B cell (primary cell): ENCODE data around the gene ICOSLG. TPM values are rescaled to one million over a fixed set of nuclear protein-coding genes. Genes with fewer than 3 reads are reported as not detected.

Experiments used
- ATAC-seq: fragments of 200-7000 bp; cut with Tn5 transposase; one replicate; pipeline ENCODE4 v1.10.0; 2021; ENCODE audit warnings: low read depth, mild to moderate bottlenecking, moderate number of reproducible peaks, moderate library complexity
- CTCF ChIA-PET: fragments of 350-600 bp; sonication (Branson Sonifier 250); formaldehyde crosslinking; loops from one replicate; lab custom pipeline; 2021; ENCODE audit warnings: antibody characterized with exemption, inconsistent platforms; lab: Charles Lee
- POLR2A ChIA-PET: fragments of 350-600 bp; sonication (Branson Sonifier 250); formaldehyde crosslinking; loops from one replicate; lab custom pipeline; 2021; ENCODE audit warnings: antibody characterized with exemption; lab: Charles Lee
- DNase-seq: peaks from one replicate; pipeline ENCODE4 v3.0.0; 2013
- H2AFZ ChIP-seq: 2 replicates; pipeline ENCODE4 v1.6.1; 2012; ENCODE audit warnings: mild to moderate bottlenecking, low read depth, low read length; ENCODE audit not compliant: insufficient read depth, poor library complexity, severe bottlenecking
- H3K27ac ChIP-seq, 2 donors: 1 replicate in 1 of 2; 2 replicates in 1 of 2; pipeline ENCODE4 v1.5.1; 2012 to 2013; ENCODE audit warnings: low read length in 2 of 2, mild to moderate bottlenecking in 2 of 2, moderate library complexity in 1 of 2
- H3K27me3 ChIP-seq, 4 experiments: fragments of 200-600 bp in 1 of 4; sonication (generic) in 1 of 4; replicated peaks in 1 of 4; 1 replicate in 2 of 4; 2 replicates in 2 of 4; pipeline versions ENCODE4 v1.6.1 to v1.7.0; 2013 to 2016; ENCODE audit warnings: low read length in 3 of 4, mild to moderate bottlenecking in 2 of 4, mixed read lengths in 1 of 4, moderate library complexity in 1 of 4; ENCODE audit not compliant: insufficient read depth in 4 of 4, control insufficient read depth in 3 of 4; ENCODE audit errors: control extremely low read depth in 1 of 4
- H3K36me3 ChIP-seq, 2 experiments: replicated peaks in 1 of 2; 1 replicate in 1 of 2; 2 replicates in 1 of 2; pipeline versions ENCODE4 v1.6.1 to v1.7.1; 2013; ENCODE audit warnings: low read length in 1 of 2; ENCODE audit not compliant: insufficient read depth in 2 of 2, control insufficient read depth in 1 of 2; ENCODE audit errors: control extremely low read depth in 1 of 2, extremely low read depth in 1 of 2
- H3K4me1 ChIP-seq, 2 donors: fragments of 200-600 bp in 1 of 2; sonication (generic) in 1 of 2; 1 replicate in 1 of 2; 2 replicates in 1 of 2; pipeline versions ENCODE4 v1.5.1 to v1.6.1; 2013 to 2017; ENCODE audit warnings: low read length in 2 of 2; ENCODE audit not compliant: control insufficient read depth in 2 of 2, insufficient read depth in 2 of 2
- H3K4me2 ChIP-seq: replicated peaks from 2 replicates; pipeline ENCODE3; 2012; ENCODE audit warnings: mild to moderate bottlenecking, low read depth, low read length; ENCODE audit not compliant: poor library complexity, severe bottlenecking
- H3K4me3 ChIP-seq, 5 experiments: fragments of 200-600 bp in 1 of 5; sonication (generic) in 1 of 5; 1 replicate in 3 of 5; 2 replicates in 2 of 5; pipeline versions ENCODE4 v1.5.1 to v1.7.0; 2011 to 2016; ENCODE audit warnings: low read length in 4 of 5, mild to moderate bottlenecking in 4 of 5, low read depth in 2 of 5, control low read depth in 1 of 5, moderate library complexity in 1 of 5; ENCODE audit not compliant: insufficient read depth in 1 of 5; ENCODE audit errors: control extremely low read depth in 1 of 5, extremely low read depth in 1 of 5
- H3K79me2 ChIP-seq: fragments of 200-600 bp; sonication (generic); one replicate; pipeline ENCODE4 v1.6.0; 2016; ENCODE audit warnings: low read length; ENCODE audit not compliant: control insufficient read depth, insufficient read depth
- H3K9ac ChIP-seq: fragments of 200-600 bp; sonication (generic); 2 replicates; pipeline ENCODE4 v1.6.1; 2017; ENCODE audit warnings: mild to moderate bottlenecking, low read length, moderate library complexity
- H3K9me3 ChIP-seq, 3 donors: one replicate each; pipeline versions ENCODE4 v1.6.1 to v1.7.1; 2013; ENCODE audit warnings: low read length in 2 of 3; ENCODE audit not compliant: control insufficient read depth in 2 of 3, insufficient read depth in 1 of 3; ENCODE audit errors: control extremely low read depth in 1 of 3
- H4K20me1 ChIP-seq: 2 replicates; pipeline ENCODE4 v1.6.0; 2012; ENCODE audit warnings: mild to moderate bottlenecking, low read length; ENCODE audit not compliant: insufficient read depth, control insufficient read depth, poor library complexity, severe bottlenecking
- H3K27ac Mint-ChIP-seq: one replicate; pipeline ENCODE4 v1.8.0; 2021; ENCODE audit warnings: mixed read lengths
- H3K27me3 Mint-ChIP-seq: one replicate; pipeline ENCODE4 v1.8.0; 2021; ENCODE audit warnings: mixed read lengths
- H3K4me1 Mint-ChIP-seq: one replicate; pipeline ENCODE4 v1.8.0; 2021; ENCODE audit warnings: mixed read lengths
- H3K4me3 Mint-ChIP-seq: one replicate; pipeline ENCODE4 v1.8.0; 2021; ENCODE audit warnings: mixed read lengths
- H3K9me3 Mint-ChIP-seq: one replicate; pipeline ENCODE4 v1.8.0; 2022; ENCODE audit warnings: mixed read lengths; ENCODE audit not compliant: insufficient read depth
- EZH2 ChIP-seq: IDR thresholded peaks from 2 replicates; pipeline ENCODE4 v1.6.1; 2012; ENCODE audit warnings: borderline replicate concordance, low read depth, mild to moderate bottlenecking, moderate library complexity, low read length; ENCODE audit not compliant: insufficient read depth, poor library complexity, severe bottlenecking
- WGBS: methylation state at CpG from one replicate; pipeline ENCODE4 v1.1.5; 2013; ENCODE audit warnings: missing lambda C conversion rate; ENCODE audit not compliant: insufficient coverage; 5-methylcytosine and 5-hydroxymethylcytosine counted together
- intact Hi-C: fragments of 100-400 bp; cut with micrococcal nuclease; formaldehyde crosslinking; loops from one replicate; pipeline ENCODE4 v1.10.0; 2022
- polyA plus RNA-seq: library from polyadenylated mRNA; depleted of rRNA; stranded (reverse); fragments of >200 nt; gene quantifications from 2 replicates; pipeline ENCODE4 v1.2.3, GENCODE V29; 2012
- total RNA-seq, 2 donors: library from RNA; stranded (reverse); fragments of 120-200 nt in 1 of 2; gene quantifications; 1 replicate in 1 of 2; 2 replicates in 1 of 2; pipeline versions ENCODE4 v1.2.3 to v1.2.4, GENCODE V29; 2013 to 2022
- TF ChIP-seq, protein P1 (sequence below): fragments of 200-600 bp; IDR thresholded peaks from one replicate; pipeline ENCODE4 v1.8.0; 2022; ENCODE audit warnings: antibody characterized with exemption, mild to moderate bottlenecking

ICOSLG gene
- total and polyA plus RNA-seq, 2 donors (not counting 1 experiment from before 2014, with no cell fraction given), result 40.2 to 124 TPM

GRCh38 chr21:44258056-44258725 lies 17.4 kb upstream of the ICOSLG start:
- no peak for DNase-seq
- Histone ChIP-seq H3K79me2 (no peaks in the 10 kb centered on the region), H4K20me1 (no peaks in the 10 kb centered on the region), H3K4me1 (peaks cover 0 to 6% of the 10 kb centered on the region in 2 donors), H3K9me3 (no peaks in the 10 kb centered on the region), H3K9ac (no peak overlapping the region), H3K36me3 (no peaks in the 10 kb centered on the region), H2AFZ (no peak overlapping the region), H3K27me3 (peaks cover 0 to 7% (median 0%) of the 10 kb centered on the region in 4 experiments), H3K4me2 (no peak overlapping the region), H3K27ac (no peak overlapping the region), H3K4me3 (no peak overlapping the region)
- ChIA-PET POLR2A (no interaction called here), CTCF (interaction anchor here (1.0 kb wide), 1 partner anchor 8 kb away, joined by 3 read pairs; no protein-coding TSS in a partner anchor)
- H3K9me3 Mint-ChIP-seq, result no peaks in the 10 kb centered on the region
- no peak overlapping the region for H3K4me3 Mint-ChIP-seq
- 95% methylated on average over 34 of the region's 34 CpGs for WGBS
- intact Hi-C loops, result no loop called here
- H3K27me3 Mint-ChIP-seq, result peaks cover 2% of the 10 kb centered on the region
- H3K27ac Mint-ChIP-seq, result no peak overlapping the region
- peaks cover 3% of the 10 kb centered on the region for H3K4me1 Mint-ChIP-seq
- no peak for TF ChIP-seq EZH2
- no peak for ATAC-seq

GRCh38 chr21:44255511-44255981 lies 14.8 kb upstream of the ICOSLG start:
- 93% methylated on average over 10 of the region's 11 CpGs for WGBS

More at GRCh38 chr21:44255511-44255981, 14.8 kb upstream of the ICOSLG start:
- H3K9me3 Mint-ChIP-seq, result no peaks in the 10 kb centered on the region
- peaks cover 0 to 7% (median 0%) of the 10 kb centered on the region in 4 experiments for H3K27me3 ChIP-seq
- H3K27ac Mint-ChIP-seq, result no peak overlapping the region
- H4K20me1 ChIP-seq, result no peaks in the 10 kb centered on the region
- ChIA-PET POLR2A (interaction anchor here (0.7 kb wide), 1 partner anchor 109 kb away, joined by 3 read pairs; no protein-coding TSS in a partner anchor), CTCF (interaction anchor here (0.6 to 1.1 kb wide), 2 partner anchors 50 to 774 kb away, joined by 3 read pairs; no protein-coding TSS in a partner anchor)
- H3K4me1 Mint-ChIP-seq, result peaks cover 3% of the 10 kb centered on the region
- peaks cover 2% of the 10 kb centered on the region for H3K27me3 Mint-ChIP-seq
- no peak overlapping the region for H3K4me3 Mint-ChIP-seq
- no peaks in the 10 kb centered on the region for H3K79me2 ChIP-seq
- no peak overlapping the region for H2AFZ ChIP-seq
- intact Hi-C loops, result no loop called here
- H3K9me3 ChIP-seq, result no peaks in the 10 kb centered on the region
- no peak for TF ChIP-seq EZH2
- TF ChIP-seq, protein P1, sequence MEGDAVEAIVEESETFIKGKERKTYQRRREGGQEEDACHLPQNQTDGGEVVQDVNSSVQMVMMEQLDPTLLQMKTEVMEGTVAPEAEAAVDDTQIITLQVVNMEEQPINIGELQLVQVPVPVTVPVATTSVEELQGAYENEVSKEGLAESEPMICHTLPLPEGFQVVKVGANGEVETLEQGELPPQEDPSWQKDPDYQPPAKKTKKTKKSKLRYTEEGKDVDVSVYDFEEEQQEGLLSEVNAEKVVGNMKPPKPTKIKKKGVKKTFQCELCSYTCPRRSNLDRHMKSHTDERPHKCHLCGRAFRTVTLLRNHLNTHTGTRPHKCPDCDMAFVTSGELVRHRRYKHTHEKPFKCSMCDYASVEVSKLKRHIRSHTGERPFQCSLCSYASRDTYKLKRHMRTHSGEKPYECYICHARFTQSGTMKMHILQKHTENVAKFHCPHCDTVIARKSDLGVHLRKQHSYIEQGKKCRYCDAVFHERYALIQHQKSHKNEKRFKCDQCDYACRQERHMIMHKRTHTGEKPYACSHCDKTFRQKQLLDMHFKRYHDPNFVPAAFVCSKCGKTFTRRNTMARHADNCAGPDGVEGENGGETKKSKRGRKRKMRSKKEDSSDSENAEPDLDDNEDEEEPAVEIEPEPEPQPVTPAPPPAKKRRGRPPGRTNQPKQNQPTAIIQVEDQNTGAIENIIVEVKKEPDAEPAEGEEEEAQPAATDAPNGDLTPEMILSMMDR, result no peak
- no peak overlapping the region for H3K4me2 ChIP-seq
- H3K27ac ChIP-seq, result no peak overlapping the region
- no peak overlapping the region for H3K4me3 ChIP-seq
- H3K9ac ChIP-seq, result no peak overlapping the region
- peaks cover 0 to 6% of the 10 kb centered on the region in 2 donors for H3K4me1 ChIP-seq
- no peak for ATAC-seq
- DNase-seq, result no peak
- H3K36me3 ChIP-seq, result no peaks in the 10 kb centered on the region
